Activated CD8-positive, alpha-beta memory T cell treated with anti-CD3 and anti-CD28 coated beads, Interleukin-2, amount 50 U/mL, for 48 hours (primary cell): ENCODE measurements around the gene ZBTB5.
"Not testable (repeated sequence)": the region's sequence is repeated elsewhere in the genome, so short reads cannot be mapped to it uniquely, and the experiment has no call there.

Source experiments
- DNase-seq: peaks from one replicate; pipeline ENCODE4 v3.0.0-alpha.2; 2020

Gene ZBTB5

GRCh38 chr9:37399336-37399735 lies 65.9 kb downstream of the ZBTB5 start:
- DNase-seq, result no peak

- no peak for DNase-seq
These were observed 66.7 kb downstream of the ZBTB5 start for GRCh38 chr9:37398464-37399025.

- DNase-seq, result not testable (repeated sequence)
These were observed 67.3 kb downstream of the ZBTB5 start for GRCh38 chr9:37397948-37398347.

DNA sequence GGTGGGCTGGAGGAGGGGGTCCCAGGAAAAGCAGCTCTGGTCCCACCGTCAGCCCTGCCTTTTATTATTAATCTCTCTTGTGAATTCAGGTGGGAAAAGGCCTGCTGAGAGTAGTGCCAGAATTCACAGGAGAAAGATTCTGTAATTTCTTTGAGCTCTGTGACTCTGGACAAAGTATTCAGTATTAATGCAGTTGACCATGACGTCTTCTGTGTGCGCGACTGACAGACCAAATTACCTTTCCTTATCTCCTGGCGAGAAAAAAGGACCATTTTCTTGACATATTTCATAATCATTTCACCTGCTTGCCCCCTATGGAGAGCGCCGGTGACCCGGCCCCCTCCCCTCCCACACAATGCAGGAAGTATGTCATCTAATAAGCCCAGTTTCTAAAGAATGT lies 69.6 kb downstream of the ZBTB5 start:
- no peak for DNase-seq

- no peak for DNase-seq
These were observed 70.0 kb downstream of the ZBTB5 start for GRCh38 chr9:37395229-37395628.

- no peak for DNase-seq
These were observed 73.0 kb downstream of the ZBTB5 start for GRCh38 chr9:37392272-37392671.

DNA sequence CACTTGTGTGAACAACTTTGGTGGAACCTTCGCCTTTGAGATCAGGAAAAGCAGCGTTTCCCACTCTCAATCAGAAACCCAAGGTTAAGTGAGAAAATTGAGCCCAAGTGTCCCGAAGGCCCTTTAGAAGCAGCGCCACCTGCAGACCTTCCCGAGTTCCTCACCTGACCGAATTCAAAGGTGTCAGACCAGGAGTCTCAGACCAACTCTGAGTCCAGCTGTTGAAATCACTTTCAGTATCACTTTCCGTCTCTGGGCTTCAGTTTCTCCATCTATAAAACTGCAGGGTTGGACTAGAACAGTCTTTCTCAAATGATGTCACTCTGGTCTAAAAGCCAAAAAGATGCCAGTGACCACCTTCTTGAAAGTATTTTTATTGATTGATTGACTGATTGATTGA lies 74.5 kb downstream of the ZBTB5 start:
- no peak for DNase-seq
